ENCODE data around the gene GDF2. TPM values are rescaled to one million over a fixed set of nuclear protein-coding genes. Genes with fewer than 3 reads are reported as not detected.
A peak's percentile ranks its signal among the peaks of the same experiment; 100 is the strongest.

The GDF2 gene
- total RNA-seq, 3 donors from 2014 or later (not counting 1 experiment from before 2014, with no cell fraction given): not detected

DNA sequence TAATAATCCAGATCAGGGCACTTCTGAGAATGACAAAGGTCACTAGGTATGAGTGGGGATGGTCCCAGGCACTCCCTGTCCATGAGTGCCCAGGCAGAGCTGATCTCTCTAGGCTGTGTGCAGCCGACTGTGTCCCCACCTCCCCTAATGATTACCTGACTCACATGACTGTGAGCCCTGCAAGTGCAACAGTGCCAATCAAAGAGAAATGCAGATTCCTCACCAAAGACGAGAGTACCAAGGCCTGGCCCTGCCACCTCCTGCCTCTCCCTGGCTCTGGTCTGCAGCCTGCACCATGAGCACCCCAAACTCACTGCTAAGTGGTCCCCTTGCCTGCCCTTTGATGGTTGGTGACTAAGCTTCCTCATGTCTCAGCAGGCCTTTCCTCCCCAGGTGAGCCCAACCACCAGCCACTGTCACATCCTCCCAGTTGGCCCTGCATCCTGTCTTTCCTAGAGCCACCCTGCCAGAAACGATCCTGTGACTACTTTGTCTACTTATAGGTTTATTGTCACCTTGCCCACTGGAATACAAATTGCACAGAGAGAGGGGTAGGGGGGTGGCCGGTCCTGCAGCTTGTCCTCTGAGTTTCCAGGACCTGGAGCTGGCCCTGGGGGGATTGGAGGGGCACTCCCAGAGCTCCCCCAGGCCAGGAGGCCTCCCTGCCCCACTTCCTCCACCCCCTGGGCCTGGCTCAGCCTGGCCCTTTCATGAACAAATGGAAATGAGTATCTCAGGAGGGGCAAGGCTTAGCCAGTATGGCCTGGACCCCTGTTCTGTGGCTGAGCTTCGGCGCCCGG is 44.7 kb upstream of the GDF2 start:
- Mint-ChIP-seq H3K4me3 (no peak overlapping the region), H3K27ac (no peak overlapping the region), H3K4me1 (no peaks in the 10 kb centered on the region), H3K9me3 (no peaks in the 10 kb centered on the region), H3K27me3 (ENCODE audit: low read depth in 2 of 2) (peaks cover 0 to 3% of the 10 kb centered on the region in 2 donors), H3K36me3 (no peaks in the 10 kb centered on the region)
- TF ChIP-seq, protein P1, sequence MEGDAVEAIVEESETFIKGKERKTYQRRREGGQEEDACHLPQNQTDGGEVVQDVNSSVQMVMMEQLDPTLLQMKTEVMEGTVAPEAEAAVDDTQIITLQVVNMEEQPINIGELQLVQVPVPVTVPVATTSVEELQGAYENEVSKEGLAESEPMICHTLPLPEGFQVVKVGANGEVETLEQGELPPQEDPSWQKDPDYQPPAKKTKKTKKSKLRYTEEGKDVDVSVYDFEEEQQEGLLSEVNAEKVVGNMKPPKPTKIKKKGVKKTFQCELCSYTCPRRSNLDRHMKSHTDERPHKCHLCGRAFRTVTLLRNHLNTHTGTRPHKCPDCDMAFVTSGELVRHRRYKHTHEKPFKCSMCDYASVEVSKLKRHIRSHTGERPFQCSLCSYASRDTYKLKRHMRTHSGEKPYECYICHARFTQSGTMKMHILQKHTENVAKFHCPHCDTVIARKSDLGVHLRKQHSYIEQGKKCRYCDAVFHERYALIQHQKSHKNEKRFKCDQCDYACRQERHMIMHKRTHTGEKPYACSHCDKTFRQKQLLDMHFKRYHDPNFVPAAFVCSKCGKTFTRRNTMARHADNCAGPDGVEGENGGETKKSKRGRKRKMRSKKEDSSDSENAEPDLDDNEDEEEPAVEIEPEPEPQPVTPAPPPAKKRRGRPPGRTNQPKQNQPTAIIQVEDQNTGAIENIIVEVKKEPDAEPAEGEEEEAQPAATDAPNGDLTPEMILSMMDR (IDR thresholded peaks at IDR 0.05): no peak
- no peaks in the 10 kb centered on the region for H3K36me3 ChIP-seq (ENCODE audit: control insufficient read depth, insufficient read depth, low read length)
- DNase-seq: peak in 1 of 2 donors; percentile 45
- H3K9me3 ChIP-seq (ENCODE audit: control insufficient read depth, insufficient read depth, low read length): no peaks in the 10 kb centered on the region
- no peak for ATAC-seq
- peaks cover 9% of the 10 kb centered on the region for H3K4me1 ChIP-seq (ENCODE audit: control insufficient read depth, insufficient read depth, low read length)
- no peak overlapping the region for H3K27ac ChIP-seq (ENCODE audit: low read length)
- intact Hi-C loops (cut with micrococcal nuclease): no loop called here
- 56% methylated on average over 7 of the region's 7 CpGs for WGBS (ENCODE audit: insufficient coverage)
- no peaks in the 10 kb centered on the region for H3K27me3 ChIP-seq (ENCODE audit: control insufficient read depth, insufficient read depth, low read length)
- H3K4me3 ChIP-seq (ENCODE audit: low read length): no peak overlapping the region

DNA sequence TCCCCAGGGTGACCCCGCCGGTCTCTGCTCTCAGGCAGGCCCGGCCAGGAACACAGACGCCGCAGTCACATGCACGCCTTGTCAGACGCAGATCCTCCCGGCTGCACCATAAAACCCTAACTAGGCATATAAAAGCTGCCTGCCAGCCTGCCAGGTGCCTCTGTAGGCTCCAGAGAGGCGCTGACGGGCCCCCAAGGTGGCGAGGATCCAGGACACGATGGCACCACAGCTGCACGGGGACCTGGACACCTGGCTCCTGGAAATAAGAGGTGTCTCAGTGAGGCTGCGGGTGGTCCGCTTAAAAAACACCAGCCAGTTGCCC is 44.1 kb upstream of the GDF2 start:
- no peaks in the 10 kb centered on the region for H3K36me3 Mint-ChIP-seq
- TF ChIP-seq, protein P1 (IDR thresholded peaks at IDR 0.05): no peak
- Histone ChIP-seq H3K9me3 (ENCODE audit: control insufficient read depth, insufficient read depth, low read length) (no peaks in the 10 kb centered on the region), H3K4me1 (ENCODE audit: control insufficient read depth, insufficient read depth, low read length) (peaks cover 9% of the 10 kb centered on the region), H3K27me3 (ENCODE audit: control insufficient read depth, insufficient read depth, low read length) (no peaks in the 10 kb centered on the region), H3K27ac (ENCODE audit: low read length) (no peak overlapping the region), H3K36me3 (ENCODE audit: control insufficient read depth, insufficient read depth, low read length) (no peaks in the 10 kb centered on the region), H3K4me3 (ENCODE audit: low read length) (no peak overlapping the region)
- no peak overlapping the region for H3K27ac Mint-ChIP-seq
- ATAC-seq: no peak
- H3K27me3 Mint-ChIP-seq (ENCODE audit: low read depth in 2 of 2): peaks cover 0 to 3% of the 10 kb centered on the region in 2 donors
- intact Hi-C loops (cut with micrococcal nuclease): no loop called here
- WGBS (ENCODE audit: insufficient coverage): 86% methylated on average over 15 of the region's 15 CpGs
- H3K4me1 Mint-ChIP-seq: no peaks in the 10 kb centered on the region
- no peak overlapping the region for H3K4me3 Mint-ChIP-seq
- no peak for DNase-seq
- no peaks in the 10 kb centered on the region for H3K9me3 Mint-ChIP-seq

DNA sequence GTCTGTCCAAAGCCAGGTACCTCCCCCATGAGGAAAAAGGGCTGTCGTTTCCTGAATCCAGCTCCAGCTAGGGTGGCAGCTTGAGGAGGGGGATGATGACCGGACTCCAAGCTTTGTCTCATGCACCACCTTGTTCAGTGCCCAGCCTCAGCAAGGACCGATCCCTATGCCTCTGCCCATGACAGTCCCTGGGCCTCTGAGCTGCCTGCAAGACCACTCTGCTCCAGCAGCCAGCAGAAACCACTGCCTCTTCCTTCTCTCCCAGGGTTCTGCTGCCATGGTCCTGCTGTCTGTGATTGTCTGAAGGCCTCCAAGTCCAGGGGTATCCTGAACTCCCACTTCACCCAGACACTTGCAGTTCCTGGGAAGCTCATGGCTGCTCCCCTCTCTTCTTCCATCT is 43.5 kb upstream of the GDF2 start:
- no peak for ATAC-seq
- no peak overlapping the region for H3K27ac Mint-ChIP-seq
- TF ChIP-seq, protein P1 (IDR thresholded peaks at IDR 0.05): no peak
- H3K27me3 ChIP-seq (ENCODE audit: control insufficient read depth, insufficient read depth, low read length): no peaks in the 10 kb centered on the region
- H3K9me3 Mint-ChIP-seq: no peaks in the 10 kb centered on the region
- H3K27ac ChIP-seq (ENCODE audit: low read length): no peak overlapping the region
- peaks cover 0 to 3% of the 10 kb centered on the region in 2 donors for H3K27me3 Mint-ChIP-seq (ENCODE audit: low read depth in 2 of 2)
- H3K36me3 ChIP-seq (ENCODE audit: control insufficient read depth, insufficient read depth, low read length): no peaks in the 10 kb centered on the region
- intact Hi-C loops (cut with micrococcal nuclease): no loop called here
- no peak overlapping the region for H3K4me3 ChIP-seq (ENCODE audit: low read length)
- H3K9me3 ChIP-seq (ENCODE audit: control insufficient read depth, insufficient read depth, low read length): no peaks in the 10 kb centered on the region
- no peaks in the 10 kb centered on the region for H3K4me1 Mint-ChIP-seq
- no peak for DNase-seq
- H3K4me3 Mint-ChIP-seq: no peak overlapping the region
- peaks cover 9% of the 10 kb centered on the region for H3K4me1 ChIP-seq (ENCODE audit: control insufficient read depth, insufficient read depth, low read length)
- H3K36me3 Mint-ChIP-seq: no peaks in the 10 kb centered on the region
- 92% methylated on average over 3 of the region's 3 CpGs for WGBS (ENCODE audit: insufficient coverage)

DNA sequence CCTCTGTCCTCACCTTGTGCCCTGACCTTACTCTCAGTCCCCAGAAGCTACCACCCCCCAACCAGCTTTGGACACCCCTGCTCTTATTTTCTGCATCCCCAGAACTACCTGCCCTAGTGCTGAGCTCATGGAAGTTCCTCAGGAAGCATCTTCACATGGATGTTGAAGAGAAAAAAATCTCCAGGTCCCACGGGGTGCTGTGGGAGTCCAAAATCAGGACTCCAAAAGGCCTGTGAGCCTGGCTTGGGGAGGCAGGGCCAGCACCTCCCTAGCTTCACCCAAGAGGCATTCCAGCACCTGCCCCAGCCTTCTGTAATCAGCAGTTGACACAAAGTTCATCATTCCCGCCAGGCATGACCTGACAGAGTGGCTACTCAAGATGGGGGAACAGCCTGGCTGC is 43.0 kb upstream of the GDF2 start:
- DNase-seq (no peak), ATAC-seq (no peak)
- Mint-ChIP-seq H3K4me3 (no peak overlapping the region), H3K27ac (no peak overlapping the region), H3K4me1 (no peaks in the 10 kb centered on the region), H3K9me3 (no peaks in the 10 kb centered on the region), H3K36me3 (no peaks in the 10 kb centered on the region), H3K27me3 (ENCODE audit: low read depth in 2 of 2) (peaks cover 0 to 3% of the 10 kb centered on the region in 2 donors)
- intact Hi-C loops (cut with micrococcal nuclease): no loop called here
- Histone ChIP-seq H3K27me3 (ENCODE audit: control insufficient read depth, insufficient read depth, low read length) (no peaks in the 10 kb centered on the region), H3K4me1 (ENCODE audit: control insufficient read depth, insufficient read depth, low read length) (peaks cover 9% of the 10 kb centered on the region), H3K36me3 (ENCODE audit: control insufficient read depth, insufficient read depth, low read length) (no peaks in the 10 kb centered on the region), H3K27ac (ENCODE audit: low read length) (no peak overlapping the region), H3K9me3 (ENCODE audit: control insufficient read depth, insufficient read depth, low read length) (no peaks in the 10 kb centered on the region), H3K4me3 (ENCODE audit: low read length) (no peak overlapping the region)
- TF ChIP-seq, protein P1 (IDR thresholded peaks at IDR 0.05): no peak
- 81% methylated on average over 2 of the region's 2 CpGs for WGBS (ENCODE audit: insufficient coverage)
